SIG-M5 treated with dmso at 0.1 percent for 504 hours (cell line): ENCODE data around the gene NAXE.
"Not testable (repeated sequence)": the region's sequence is repeated elsewhere in the genome, so short reads cannot be mapped to it uniquely, and the experiment has no call there.

ENCODE experiments used
- DNase-seq: peaks from one replicate; lab custom pipeline; 2025; ENCODE audit not compliant: unreplicated experiment; lab: John Stamatoyannopoulos, UW

NAXE gene

DNA sequence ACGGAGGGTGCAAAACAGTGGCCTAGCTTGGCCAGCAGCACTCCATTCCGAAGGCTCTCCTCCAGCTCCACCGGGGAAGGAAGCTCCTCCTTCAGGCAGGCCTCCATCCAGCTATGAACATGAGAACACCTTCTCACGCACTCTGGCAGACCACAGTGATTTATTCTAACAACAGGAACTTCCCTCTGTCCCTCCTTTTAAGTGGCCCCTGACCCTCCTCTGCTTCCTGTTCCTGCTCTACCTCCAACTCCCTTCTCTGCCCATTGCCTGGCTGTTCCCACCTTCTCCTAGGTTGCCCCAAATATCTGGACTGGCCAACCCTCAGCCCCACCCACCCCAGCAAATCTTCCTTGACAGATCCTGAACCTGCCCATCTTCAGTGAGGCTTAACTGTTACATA lies 25.1 kb upstream of the NAXE start:
- no peak for DNase-seq

DNA sequence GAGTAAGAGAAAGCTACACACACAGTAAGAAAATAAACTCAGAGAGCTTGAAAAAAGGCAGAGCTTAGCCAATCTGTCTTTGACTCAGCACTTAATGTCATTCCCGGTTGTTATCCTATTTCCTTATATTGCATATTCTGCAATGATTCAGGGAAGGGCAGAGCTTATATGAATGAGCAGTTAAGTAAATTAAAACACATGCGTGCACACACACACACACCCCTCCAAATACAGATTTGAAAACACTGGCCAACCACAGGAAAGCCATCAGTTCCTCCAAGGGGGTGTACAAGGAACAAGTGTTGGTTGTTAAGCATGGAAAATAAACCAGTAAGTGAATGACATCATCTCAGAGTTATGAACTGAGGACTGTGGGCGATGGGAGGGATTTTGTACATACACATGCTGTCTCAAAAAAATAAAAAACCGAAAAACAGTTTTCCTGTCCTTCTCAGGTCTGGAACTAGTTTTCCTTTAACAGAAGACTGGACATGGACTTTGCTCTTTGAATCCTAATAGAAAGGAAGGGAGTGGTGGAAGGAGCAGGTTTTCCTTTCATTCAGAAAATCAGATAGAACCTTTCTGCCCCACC lies 20.2 kb upstream of the NAXE start:
- peak; percentile 68 for DNase-seq

DNA sequence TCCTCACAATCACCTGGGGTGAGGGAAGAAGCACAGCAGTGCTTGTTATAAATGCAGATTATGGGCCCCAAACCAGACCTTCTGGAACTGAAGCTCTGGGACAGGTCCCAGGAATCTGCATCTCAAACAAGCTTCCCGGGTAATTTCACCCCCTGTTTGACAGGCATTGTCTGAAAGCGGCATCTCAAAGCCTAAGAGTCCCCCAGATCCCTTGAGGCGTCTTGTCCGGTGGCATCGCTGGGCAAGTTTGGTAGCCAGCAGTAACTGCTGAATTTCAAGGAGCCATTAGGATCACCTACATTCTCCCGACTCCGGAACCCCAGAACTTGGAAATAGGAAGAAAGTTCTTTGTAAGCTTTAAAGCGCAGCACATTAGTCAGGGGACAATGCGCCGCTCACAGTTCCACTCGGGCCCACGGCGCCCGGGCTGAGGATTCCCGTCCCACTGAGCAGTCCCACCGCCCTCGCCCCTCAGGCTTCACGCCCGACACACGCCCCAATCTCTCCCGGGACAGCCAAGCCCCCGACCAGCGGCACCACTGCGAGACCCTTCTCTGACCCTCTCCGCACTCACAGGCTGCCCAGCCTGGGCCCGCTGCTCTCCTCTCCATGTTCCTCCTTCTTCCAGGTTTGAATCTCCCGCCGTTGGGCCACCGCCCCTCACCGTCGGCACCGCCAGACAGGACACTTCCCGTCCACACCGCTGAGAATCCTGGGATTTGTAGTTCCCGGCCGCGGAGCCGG lies 19.5 kb upstream of the NAXE start, which contains the start of gene IQGAP3:
IQGAP3 (minus strand) TSS at position 647 of the 744 bp plus-strand sequence; CDS start at position 611, 36 bp downstream.
- DNase-seq: peak; percentile 90

DNA sequence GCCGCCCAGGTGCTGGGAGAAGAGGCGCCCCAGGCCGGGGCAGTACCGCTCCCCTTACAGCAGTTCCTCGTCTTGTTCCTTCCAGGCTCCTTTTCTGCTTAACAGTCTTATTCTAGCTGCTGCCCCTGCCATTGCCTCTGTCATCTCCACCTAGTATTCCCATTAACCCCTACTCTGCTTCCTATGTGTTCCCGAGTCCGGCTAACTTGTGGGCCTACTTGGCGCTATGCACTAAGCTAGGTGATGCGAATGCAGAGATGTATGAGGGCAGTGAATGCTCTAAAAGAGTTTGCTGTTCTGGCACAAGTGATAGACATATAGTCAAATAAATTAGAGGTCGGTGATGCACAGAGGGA lies 18.9 kb upstream of the NAXE start:
- no peak for DNase-seq

DNA sequence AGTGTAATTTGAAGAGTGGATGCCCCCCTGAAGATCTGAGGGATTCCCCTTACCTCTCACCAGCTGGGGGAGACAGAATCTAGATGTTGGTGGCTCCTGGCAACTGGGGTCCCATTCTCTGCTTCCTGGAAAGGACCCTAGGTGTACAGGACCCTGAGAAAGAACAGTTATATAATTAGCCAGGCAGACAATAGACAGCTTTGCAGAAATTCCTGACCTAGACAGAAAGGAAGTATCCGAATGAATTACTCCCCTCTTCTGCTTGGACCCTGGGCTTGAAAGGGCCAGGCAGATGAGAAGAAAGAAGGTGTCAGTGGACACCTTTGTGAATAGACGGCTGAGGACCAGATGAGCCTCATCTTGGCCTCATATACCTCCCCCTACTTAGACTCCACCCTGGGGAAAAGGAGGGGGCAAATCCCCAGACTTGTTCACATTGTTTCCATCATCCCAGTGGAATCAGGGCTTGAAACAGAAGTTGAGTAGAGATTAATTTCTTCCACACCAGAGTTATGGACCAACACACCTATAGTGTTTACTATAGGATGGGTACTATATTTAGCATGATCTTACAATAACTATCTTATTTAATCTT lies 17.4 kb upstream of the NAXE start:
- no peak for DNase-seq

DNA sequence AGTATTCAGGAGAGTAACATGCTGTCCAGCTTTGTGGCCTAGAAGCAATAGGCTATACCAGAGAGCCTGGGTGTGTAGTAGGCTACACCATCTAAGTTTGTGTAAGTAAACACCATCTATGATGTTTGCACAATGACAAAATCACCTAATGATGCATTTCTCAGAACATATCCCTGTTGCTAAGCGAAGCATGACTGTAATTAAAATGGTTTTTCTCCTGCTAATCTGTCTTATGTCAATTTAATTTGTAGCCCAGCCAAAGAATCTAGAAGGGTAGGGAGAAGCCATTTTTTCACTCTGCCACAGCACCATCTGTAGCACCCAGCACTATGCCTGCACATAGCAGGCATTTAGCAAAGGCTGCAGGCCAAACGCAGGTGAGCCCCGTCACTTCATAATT lies 14.0 kb upstream of the NAXE start:
- no peak for DNase-seq

DNA sequence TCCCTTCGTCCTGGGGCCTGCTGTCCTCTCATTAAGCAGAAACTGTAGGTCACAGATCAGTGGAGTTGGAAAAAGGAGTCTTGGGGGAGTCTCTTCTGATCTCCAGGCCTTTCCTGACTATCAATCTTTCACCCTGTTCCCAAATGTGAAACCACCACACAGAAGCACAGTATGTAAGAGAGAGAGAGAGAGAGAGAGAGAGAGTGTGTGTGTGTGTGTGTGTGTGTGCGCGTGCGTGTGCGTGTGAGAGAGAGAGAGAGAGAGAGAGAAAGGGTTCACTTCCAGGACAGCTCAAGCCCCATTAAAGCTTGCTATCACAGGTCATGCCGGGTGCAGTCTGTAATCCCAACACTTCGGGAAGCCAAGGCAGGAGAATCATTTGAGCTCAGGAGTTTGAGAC lies 13.5 kb upstream of the NAXE start:
- DNase-seq: no peak

DNA sequence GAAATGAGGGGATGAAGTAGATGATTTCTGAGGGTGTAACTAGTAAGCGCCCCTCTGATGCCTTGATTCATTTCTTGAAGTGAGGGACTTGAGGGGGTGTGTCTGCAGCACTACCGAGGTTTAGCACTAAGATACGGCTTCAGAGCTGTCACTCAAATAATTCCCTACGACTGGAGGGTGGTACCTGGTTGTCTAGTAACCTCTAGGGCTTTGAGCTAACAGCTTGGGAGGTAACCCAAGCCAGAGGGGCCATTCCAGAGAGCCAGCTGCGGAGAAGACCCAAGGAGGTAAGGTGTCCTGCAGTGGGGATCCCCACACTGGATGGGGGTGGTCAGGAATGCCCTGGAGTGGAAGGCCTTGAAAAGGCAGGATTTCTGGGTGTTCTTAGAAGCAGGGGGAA lies 12.1 kb upstream of the NAXE start, which contains the start of gene TTC24:
TTC24 (plus strand) TSS at position 252 of the 400 bp plus-strand sequence. CDS start 1,642 bp downstream, outside the sequence.
- no peak for DNase-seq

DNA sequence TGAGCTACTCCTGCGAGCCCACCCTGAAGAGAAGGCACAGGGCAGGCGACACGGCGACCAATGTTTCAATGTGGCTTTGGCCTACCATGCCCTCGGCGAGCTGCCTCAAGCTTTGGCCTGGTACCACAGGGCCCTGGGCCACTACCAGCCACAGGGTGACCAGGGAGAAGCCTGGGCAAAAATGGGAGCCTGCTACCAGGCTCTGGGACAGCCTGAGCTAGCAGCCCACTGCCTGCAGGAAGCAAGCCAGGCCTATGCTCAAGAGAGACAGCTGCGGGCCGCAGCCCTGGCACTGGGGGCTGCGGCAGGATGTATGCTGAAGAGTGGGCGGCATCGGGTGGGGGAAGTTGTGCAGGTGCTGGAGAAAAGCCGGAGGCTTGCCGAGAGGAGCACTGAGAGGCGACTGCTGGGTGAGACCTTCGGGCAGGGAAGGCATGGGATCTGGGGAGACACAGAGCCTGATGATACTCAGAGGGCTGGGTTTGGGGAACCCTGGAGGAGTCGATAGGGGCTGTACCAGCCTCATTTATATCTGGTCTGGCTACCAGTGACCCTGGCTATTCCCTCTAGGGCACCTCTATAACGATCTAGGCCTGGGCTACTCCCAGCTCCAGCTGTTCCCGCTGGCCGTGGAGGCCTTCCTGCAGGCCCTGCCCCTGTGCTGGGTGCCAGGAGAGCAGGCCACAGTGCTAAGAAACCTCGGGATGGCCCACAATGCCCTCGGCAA lies 9.8 kb upstream of the NAXE start:
- DNase-seq: no peak

DNA sequence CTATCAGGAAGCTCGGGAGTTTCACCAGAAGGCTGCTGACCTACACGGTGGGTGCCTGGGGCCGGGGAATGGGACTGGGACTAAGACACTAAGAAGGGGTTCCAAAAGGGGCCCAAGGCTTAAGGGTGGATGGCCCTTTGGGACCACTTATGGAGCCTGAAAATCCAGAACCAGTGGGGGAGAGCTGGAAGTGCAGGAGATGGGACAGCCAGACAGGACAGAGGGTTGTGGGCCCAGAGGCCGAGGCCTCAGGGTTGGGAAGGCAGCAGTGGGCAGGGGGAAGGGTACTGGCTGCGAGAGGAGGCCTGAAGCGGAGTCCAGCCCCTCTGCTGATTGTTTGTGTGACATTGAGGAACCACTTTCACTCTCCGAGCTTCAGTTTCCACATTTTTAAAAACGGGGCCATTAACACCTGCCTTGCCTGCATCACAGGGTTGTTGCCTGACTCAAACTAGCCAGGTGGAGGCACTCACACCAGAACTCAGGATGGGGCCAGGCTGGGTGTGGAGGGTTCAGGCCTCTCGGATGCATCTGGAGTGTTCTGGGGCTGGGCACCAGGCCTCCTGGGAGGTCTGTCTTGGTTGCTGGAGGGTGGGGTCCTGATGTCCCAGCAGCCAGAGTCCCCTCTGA lies 9.1 kb upstream of the NAXE start:
- DNase-seq: no peak

DNA sequence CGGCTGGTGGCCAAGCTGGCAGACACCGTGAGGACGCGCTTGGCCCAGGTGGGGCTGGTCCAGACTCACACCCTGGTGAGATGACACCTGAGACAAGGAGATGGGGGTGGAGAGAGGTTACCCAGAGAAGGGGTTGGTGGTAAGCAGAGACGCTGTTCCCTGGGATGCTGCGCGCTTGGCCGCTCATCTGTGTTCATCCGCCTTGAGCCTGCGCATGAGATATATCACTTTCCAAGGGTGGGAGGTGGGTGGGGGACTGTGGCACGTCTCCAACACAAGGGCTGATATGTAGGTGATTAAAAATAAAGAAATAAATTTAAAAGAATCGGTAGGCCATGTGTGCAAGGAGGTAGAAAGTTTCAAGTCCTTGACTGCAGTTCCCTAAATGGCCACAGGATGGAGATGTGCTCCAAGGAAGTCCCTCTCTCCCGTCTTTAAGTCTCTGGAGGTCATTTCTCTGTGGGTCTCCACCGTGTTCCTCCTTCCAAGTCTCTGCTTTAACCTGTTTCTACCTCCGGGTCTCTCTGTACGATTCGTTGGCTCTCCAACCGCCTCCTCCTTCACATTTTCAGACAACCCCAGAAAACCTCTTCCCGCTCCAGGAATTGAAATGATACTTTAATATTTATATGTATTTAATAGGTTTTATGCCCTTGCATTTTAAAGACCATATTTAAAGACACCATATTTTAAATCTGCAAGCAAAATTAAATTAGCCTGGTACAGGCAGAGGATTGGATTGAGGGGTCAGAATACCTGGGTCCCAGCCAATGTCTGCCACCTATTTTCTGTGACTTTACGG lies 7.6 kb upstream of the NAXE start:
- peak; percentile 88 for DNase-seq

DNA sequence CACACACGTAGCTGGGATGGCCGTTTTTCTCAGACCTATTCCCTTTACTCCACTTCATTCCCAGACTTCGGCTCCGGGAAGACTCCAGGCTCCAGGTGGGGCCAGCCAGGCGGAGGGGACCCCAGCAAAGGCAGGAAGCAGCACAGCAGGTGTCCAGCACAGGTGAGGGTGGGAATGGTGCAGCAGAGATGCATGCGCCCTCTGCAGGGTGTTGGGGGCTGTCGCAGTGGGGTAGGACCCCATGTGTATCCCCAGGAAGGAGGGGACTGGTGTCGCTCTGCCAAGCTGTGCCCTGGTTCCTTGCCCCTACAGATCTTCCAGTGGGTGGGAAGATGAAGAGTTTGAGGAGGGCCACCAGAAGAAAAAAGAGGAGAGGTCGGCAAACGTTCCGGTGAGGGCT lies 6.8 kb upstream of the NAXE start:
- no peak for DNase-seq

DNA sequence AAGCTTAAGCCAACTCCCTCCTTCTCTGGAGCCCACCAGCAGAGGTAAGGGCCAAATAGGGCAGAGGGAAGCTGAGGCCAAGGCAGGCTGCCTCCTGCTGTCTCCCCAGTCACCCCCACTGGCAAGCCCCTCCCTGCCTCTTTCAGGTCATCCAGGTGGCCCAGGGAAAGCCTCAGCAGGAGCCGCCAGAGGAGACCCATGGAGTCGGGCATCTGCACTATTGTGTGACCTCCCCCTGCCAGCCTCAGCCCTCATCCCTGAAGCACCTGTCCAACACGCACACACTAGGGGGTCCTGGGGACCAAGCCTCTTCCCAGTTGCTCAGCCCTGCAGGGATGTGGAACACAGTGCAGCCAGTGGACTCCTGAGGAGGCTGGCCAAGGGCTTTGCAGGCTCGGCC lies 5.3 kb upstream of the NAXE start:
- no peak for DNase-seq

DNA sequence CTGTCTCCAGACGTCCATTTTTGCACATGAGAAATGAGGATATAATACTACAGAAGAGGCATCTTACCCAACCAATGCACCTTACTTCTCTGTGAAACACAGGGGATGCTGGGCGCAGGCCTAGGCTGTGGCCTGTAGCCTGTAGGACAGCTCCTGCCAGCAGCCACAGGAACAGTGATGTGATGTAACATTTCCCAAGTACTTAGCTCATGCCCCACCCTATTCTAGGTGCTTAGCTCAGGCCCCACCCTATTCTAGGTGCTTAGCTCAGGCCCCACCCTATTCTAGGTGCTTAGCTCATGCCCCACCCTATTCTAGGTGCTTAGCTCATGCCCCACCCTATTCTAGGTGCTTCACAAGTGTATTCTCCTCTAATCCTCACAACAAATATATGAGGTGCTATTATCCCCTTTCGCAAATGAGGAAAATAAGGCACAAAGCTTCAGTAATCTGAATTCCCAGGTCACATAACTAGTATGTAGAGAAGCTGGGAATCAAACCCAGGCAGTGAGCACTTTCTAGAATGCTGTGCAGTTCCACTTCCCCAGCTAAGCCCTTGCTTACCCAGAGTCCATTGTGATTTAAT lies 4.6 kb upstream of the NAXE start:
- DNase-seq: no peak

DNA sequence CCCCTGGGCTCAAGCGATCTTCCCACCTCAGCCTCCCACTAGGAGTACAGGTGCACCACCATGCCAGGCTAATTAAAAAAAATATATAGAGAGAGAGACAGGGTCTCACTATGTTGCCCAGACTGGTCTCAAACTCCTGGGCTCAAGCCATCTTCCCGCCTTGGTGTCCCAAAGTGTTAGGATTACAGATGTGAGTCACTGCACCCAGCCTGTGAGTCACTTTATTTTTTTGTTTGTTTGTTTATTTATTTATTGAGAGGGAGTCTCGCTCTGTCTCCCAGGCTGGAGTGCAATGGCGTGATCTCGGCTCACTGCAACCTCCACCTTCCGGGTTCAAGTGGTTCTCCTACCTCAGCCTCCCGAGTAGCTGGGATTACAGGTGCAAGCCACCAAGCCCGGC lies 3.6 kb upstream of the NAXE start:
- not testable (repeated sequence) for DNase-seq

DNA sequence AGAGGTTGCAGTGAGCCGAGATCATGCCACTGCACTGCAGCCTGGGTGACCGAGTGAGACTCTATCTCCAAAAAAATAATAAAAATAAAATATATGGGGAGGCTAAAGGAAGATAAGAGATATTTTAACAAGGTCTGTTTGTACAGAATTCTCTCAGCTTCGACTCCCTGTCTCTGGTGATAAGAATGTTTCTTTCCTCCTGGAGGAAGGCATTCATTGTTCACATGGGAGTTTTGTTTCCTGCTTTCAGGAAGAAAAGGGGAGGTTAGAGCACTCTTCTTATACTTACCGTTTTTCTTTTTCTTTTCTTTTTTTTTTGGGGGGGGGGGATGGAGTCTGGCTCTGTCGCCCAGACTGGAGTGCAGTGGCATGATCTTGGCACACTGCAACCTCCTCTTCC lies 2.0 kb upstream of the NAXE start:
- DNase-seq: no peak

DNA sequence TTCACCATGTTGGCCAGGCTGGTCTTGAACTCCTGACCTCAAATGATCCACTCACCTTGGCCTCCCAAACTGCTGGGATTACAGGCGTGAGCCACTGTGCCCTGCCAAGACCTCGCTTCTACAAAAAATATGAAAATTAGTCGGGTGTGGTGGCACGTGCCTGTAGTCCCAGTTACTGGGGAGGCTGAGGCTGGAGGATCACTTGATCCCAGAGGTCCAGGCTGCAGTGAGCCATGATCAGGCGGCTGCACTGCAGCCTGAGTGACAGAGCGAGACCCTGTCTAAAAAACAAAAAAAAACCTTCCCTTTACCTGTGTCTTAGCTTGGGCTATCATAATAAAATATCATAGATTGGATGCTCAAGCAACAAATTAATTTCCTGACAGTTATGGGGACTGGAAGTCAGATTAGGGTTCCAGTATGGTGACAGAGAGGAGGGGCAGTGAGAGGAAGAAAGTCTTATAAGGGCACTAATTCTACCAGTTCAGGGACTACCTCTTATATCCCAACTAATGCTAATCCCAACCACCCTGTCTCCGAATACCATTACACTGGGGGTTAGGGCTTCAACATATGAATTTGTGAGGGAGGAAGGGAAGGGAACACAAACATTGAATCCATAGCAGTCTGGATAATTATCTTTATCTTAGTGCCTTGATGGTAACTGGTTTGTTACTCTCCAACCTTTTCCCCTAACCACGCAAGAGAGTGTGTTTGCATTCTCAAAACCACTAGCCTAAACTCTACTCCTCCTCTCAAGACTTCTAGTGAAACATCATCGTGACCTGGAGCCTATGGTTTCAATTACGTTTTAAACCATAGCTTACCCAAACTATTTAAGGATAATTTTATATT lies 1.0 kb upstream of the NAXE start:
- DNase-seq: no peak

DNA sequence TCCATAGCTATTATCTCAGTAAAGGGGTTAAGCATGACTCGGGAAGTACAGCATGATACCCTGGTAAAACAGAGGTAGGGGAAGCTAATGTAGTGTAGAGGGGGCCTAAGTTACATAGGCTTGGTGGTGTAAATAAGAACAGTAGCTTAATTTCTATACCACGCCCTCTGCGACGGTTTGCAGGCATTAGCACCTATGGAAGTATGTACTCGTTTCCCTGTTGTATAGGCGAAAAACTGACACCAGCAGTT lies 470 bp upstream of the NAXE start:
- no peak for DNase-seq

DNA sequence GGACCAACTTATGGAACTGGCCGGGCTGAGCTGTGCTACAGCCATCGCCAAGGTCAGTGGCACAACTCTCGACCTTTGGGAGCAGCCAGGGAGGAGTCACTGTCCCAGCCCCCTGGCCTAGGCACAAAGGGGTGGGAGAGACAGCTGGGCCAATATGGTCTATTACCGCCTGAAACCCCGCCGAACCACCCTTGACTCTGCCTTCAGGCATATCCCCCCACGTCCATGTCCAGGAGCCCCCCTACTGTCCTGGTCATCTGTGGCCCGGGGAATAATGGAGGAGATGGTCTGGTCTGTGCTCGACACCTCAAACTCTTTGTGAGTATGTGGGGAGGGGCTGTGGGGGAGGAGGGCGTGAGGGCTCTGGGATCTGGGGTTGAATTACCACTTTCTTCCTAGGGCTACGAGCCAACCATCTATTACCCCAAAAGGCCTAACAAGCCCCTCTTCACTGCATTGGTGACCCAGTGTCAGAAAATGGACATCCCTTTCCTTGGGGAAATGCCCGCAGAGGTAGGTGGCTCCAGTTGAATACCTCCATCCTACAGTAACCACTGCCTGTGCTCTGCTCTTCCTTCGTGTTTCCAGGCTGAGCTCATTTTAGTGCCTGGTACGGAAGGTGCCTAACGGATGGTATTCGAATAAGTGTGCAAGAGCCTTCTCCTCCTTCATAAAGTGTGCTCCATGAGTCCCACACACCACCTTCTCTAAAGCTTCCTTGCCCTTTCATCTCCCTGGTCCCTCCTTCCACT lies 758 bp downstream of the NAXE start:
- no peak for DNase-seq
